ENCODE results near the gene STUM.

STUM gene

DNA sequence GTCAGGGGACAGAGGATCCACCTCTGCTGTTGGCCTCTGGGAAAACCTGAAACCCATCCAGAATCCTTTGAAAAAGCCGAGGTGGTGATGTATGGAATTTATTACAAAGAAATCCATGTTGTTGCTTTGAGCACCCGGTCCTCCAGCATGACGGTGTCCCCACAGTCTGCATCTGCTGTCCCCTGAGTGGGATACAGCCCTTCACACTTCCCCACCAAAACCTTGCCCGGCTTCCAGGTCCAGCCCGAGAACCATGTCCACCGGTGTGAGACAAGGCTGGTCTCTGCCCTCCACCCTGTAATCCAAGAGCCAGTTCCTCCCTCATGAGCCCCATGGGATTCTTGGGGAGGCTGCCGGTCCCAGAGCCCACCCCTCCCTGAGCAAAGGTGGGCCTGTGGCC, 70.5 kb downstream of the STUM start:
- no peak for TF ChIP-seq SUZ12 (IDR thresholded peaks at IDR 0.05)
- TF ChIP-seq FOXK2 (IDR thresholded peaks at IDR 0.05), result no peak
- TF ChIP-seq FOXM1 (IDR thresholded peaks at IDR 0.05; ENCODE audit: borderline replicate concordance), result no peak
- no peak for TF ChIP-seq ARNT (IDR thresholded peaks at IDR 0.05)
- TF ChIP-seq TARDBP (IDR thresholded peaks at IDR 0.05), result no peak
- TF ChIP-seq ZNF384 (IDR thresholded peaks at IDR 0.05), result no peak
- TF ChIP-seq L3MBTL2 (conservative IDR thresholded peaks at IDR 0.05), result no peak
- TF ChIP-seq NFRKB (IDR thresholded peaks at IDR 0.05), result no peak
- no peak for TF ChIP-seq FOXA1 (IDR thresholded peaks at IDR 0.05)
- no peak for TF ChIP-seq SP1 (IDR thresholded peaks at IDR 0.05)
- CTCF ChIA-PET, result no interaction called here
- no peak for DNase-seq (ENCODE audit: extremely low spot score)
- POLR2A ChIA-PET, result no interaction called here

DNA sequence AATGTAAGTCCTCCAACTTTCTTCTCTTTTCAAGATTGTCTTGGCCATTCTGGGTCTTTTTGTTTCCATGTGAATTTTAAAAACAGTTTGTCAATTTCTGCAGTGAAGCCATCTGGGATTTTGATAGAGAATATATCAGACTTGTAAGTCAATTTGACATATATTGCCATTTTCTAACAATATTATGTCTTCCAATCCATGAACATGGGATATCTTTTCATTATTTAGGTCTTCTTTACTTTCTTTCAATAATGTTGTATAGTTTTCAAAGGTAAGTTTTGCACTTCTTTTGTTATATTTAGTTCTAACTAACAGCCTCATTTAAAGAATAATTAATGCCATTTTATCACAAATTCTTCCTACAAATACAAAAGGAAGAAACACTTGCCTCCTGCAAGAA, 73.4 kb downstream of the STUM start:
- ChIA-PET CTCF (no interaction called here), POLR2A (no interaction called here)
- TF ChIP-seq LEF1 (IDR thresholded peaks at IDR 0.05; ENCODE audit: borderline replicate concordance), result no peak
- no peak for TF ChIP-seq FOXM1 (IDR thresholded peaks at IDR 0.05; ENCODE audit: borderline replicate concordance)
- no peak for TF ChIP-seq CTBP1 (IDR thresholded peaks at IDR 0.05; ENCODE audit: borderline replicate concordance)
- no peak for TF ChIP-seq SUZ12 (IDR thresholded peaks at IDR 0.05)
- no peak for TF ChIP-seq ZNF384 (IDR thresholded peaks at IDR 0.05)
- TF ChIP-seq L3MBTL2 (conservative IDR thresholded peaks at IDR 0.05), result no peak
- TF ChIP-seq BHLHE40 (IDR thresholded peaks at IDR 0.05; ENCODE audit: borderline replicate concordance), result no peak
- no peak for TF ChIP-seq NFRKB (IDR thresholded peaks at IDR 0.05)
- no peak for TF ChIP-seq FOXA1 (IDR thresholded peaks at IDR 0.05)
- TF ChIP-seq TARDBP (IDR thresholded peaks at IDR 0.05), result no peak
- TF ChIP-seq, protein P1, sequence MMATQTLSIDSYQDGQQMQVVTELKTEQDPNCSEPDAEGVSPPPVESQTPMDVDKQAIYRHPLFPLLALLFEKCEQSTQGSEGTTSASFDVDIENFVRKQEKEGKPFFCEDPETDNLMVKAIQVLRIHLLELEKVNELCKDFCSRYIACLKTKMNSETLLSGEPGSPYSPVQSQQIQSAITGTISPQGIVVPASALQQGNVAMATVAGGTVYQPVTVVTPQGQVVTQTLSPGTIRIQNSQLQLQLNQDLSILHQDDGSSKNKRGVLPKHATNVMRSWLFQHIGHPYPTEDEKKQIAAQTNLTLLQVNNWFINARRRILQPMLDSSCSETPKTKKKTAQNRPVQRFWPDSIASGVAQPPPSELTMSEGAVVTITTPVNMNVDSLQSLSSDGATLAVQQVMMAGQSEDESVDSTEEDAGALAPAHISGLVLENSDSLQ (IDR thresholded peaks at IDR 0.05), result no peak
- DNase-seq (ENCODE audit: extremely low spot score), result no peak

- TF ChIP-seq NFRKB (IDR thresholded peaks at IDR 0.05) (no peak), BHLHE40 (IDR thresholded peaks at IDR 0.05; ENCODE audit: borderline replicate concordance) (no peak), ELF4 (IDR thresholded peaks at IDR 0.05) (no peak), L3MBTL2 (conservative IDR thresholded peaks at IDR 0.05) (no peak), SUZ12 (IDR thresholded peaks at IDR 0.05) (no peak), ZNF384 (IDR thresholded peaks at IDR 0.05) (no peak), TARDBP (IDR thresholded peaks at IDR 0.05) (no peak), HDGF (IDR thresholded peaks at IDR 0.05; ENCODE audit: borderline replicate concordance) (no peak), SP1 (IDR thresholded peaks at IDR 0.05) (no peak), CTBP1 (IDR thresholded peaks at IDR 0.05; ENCODE audit: borderline replicate concordance) (no peak), ARNT (IDR thresholded peaks at IDR 0.05) (no peak)
- TF ChIP-seq, protein P1 (IDR thresholded peaks at IDR 0.05), result no peak
- CTCF ChIA-PET, result interaction anchor here (0.9 to 1.0 kb wide), 3 partner anchors 10 to 77 kb away, joined by 3 to 4 read pairs (median 4); no protein-coding TSS in a partner anchor
- POLR2A ChIA-PET, result no interaction called here
- no peak for DNase-seq (ENCODE audit: extremely low spot score)
These were observed 76.0 kb downstream of the STUM start for GRCh38 chr1:226624526-226624925.

GRCh38 chr1:226625326-226625725, 76.8 kb downstream of the STUM start:
- POLR2A ChIA-PET, result no interaction called here
- no peak for DNase-seq (ENCODE audit: extremely low spot score)
- CTCF ChIA-PET, result no interaction called here
- TF ChIP-seq FOXA1 (IDR thresholded peaks at IDR 0.05), result no peak
- no peak for TF ChIP-seq ZNF384 (IDR thresholded peaks at IDR 0.05)
- no peak for TF ChIP-seq L3MBTL2 (conservative IDR thresholded peaks at IDR 0.05)
- no peak for TF ChIP-seq SP1 (IDR thresholded peaks at IDR 0.05)
- TF ChIP-seq HDGF (IDR thresholded peaks at IDR 0.05; ENCODE audit: borderline replicate concordance), result no peak
- no peak for TF ChIP-seq LEF1 (IDR thresholded peaks at IDR 0.05; ENCODE audit: borderline replicate concordance)
- no peak for TF ChIP-seq TARDBP (IDR thresholded peaks at IDR 0.05)
- TF ChIP-seq ELF4 (IDR thresholded peaks at IDR 0.05), result no peak
- TF ChIP-seq, protein P1 (IDR thresholded peaks at IDR 0.05), result no peak
- TF ChIP-seq BHLHE40 (IDR thresholded peaks at IDR 0.05; ENCODE audit: borderline replicate concordance), result no peak
- TF ChIP-seq FOXK2 (IDR thresholded peaks at IDR 0.05), result no peak
- TF ChIP-seq SUZ12 (IDR thresholded peaks at IDR 0.05), result no peak
- no peak for TF ChIP-seq NFRKB (IDR thresholded peaks at IDR 0.05)
- TF ChIP-seq ARNT (IDR thresholded peaks at IDR 0.05), result no peak
- TF ChIP-seq CTBP1 (IDR thresholded peaks at IDR 0.05; ENCODE audit: borderline replicate concordance), result no peak
- no peak for TF ChIP-seq FOXM1 (IDR thresholded peaks at IDR 0.05; ENCODE audit: borderline replicate concordance)

GRCh38 chr1:226625832-226626576, 77.4 kb downstream of the STUM start:
- TF ChIP-seq BHLHE40 (IDR thresholded peaks at IDR 0.05; ENCODE audit: borderline replicate concordance) (no peak), TARDBP (IDR thresholded peaks at IDR 0.05) (no peak), ELF4 (IDR thresholded peaks at IDR 0.05) (no peak), ARNT (IDR thresholded peaks at IDR 0.05) (no peak), L3MBTL2 (conservative IDR thresholded peaks at IDR 0.05) (no peak), FOXK2 (IDR thresholded peaks at IDR 0.05) (no peak), NFRKB (IDR thresholded peaks at IDR 0.05) (no peak)
- POLR2A ChIA-PET, result interaction anchor here (1.3 kb wide), 1 partner anchor 77 kb away, joined by 3 read pairs; no protein-coding TSS in a partner anchor
- CTCF ChIA-PET, result interaction anchor here (0.5 to 1.3 kb wide), 36 partner anchors 9 to 809 kb away, joined by 3 to 11 read pairs (median 4); no protein-coding TSS in a partner anchor
- no peak for DNase-seq (ENCODE audit: extremely low spot score)

GRCh38 chr1:226626577-226626956, 78.0 kb downstream of the STUM start:
- DNase-seq (ENCODE audit: extremely low spot score), result peak; percentile 91
- POLR2A ChIA-PET, result interaction anchor here (1.3 kb wide), 1 partner anchor 77 kb away, joined by 3 read pairs; no protein-coding TSS in a partner anchor
- peak; percentile 99 for TF ChIP-seq L3MBTL2 (conservative IDR thresholded peaks at IDR 0.05)
- TF ChIP-seq, protein P1 (IDR thresholded peaks at IDR 0.05), result no peak
- CTCF ChIA-PET, result interaction anchor here (0.5 to 1.3 kb wide), 37 partner anchors 8 to 808 kb away, joined by 3 to 11 read pairs (median 4); no protein-coding TSS in a partner anchor

Measured in HEK293T (cell line).